Measurements from ENCODE around the gene MERTK. TPM values are rescaled to one million over a fixed set of nuclear protein-coding genes. Genes with fewer than 3 reads are reported as not detected.
A peak's percentile ranks its signal among the peaks of the same experiment; 100 is the strongest.

The MERTK gene
- total and polyA plus RNA-seq, 2 of the 13 experiments (the other 11 are each of a cell fraction or from before 2014, with no cell fraction given), result 37.3 to 44.7 TPM

GRCh38 chr2:111975053-111975552 lies 76.7 kb downstream of the MERTK start (continued):
- TF ChIP-seq ZNF362 (CRISPR knock-in tag; IDR thresholded peaks at IDR 0.05; ENCODE audit: borderline replicate concordance) (no peak), SMAD3 (CRISPR knock-in tag; IDR thresholded peaks at IDR 0.05) (no peak), PRPF4 (IDR thresholded peaks at IDR 0.05; ENCODE audit: low read depth, low read length, poor library complexity, severe bottlenecking) (no peak), TFDP2 (CRISPR knock-in tag; IDR thresholded peaks at IDR 0.05) (no peak), ZSCAN30 (CRISPR knock-in tag; IDR thresholded peaks at IDR 0.05) (no peak), ZNF792 (CRISPR knock-in tag; IDR thresholded peaks at IDR 0.05) (no peak; the same call in 1 of the 2 replicates), THAP7 (CRISPR knock-in tag; IDR thresholded peaks at IDR 0.05) (no peak), ZNF609 (CRISPR knock-in tag; IDR thresholded peaks at IDR 0.05; ENCODE audit: borderline replicate concordance) (no peak), ELF4 (CRISPR knock-in tag; IDR thresholded peaks at IDR 0.05; ENCODE audit: borderline replicate concordance) (no peak), ZFY (CRISPR knock-in tag; IDR thresholded peaks at IDR 0.05) (no peak; the same call in 1 of the 2 replicates), ZNF546 (CRISPR knock-in tag; conservative IDR thresholded peaks at IDR 0.05) (no peak), KMT2A (CRISPR knock-in tag; IDR thresholded peaks at IDR 0.05) (no peak), ZNF335 (CRISPR knock-in tag; IDR thresholded peaks at IDR 0.05) (0 out of 2 replicates have a peak, but pooled peaks have one; percentile 52), MEIS2 (CRISPR knock-in tag; IDR thresholded peaks at IDR 0.05) (no peak), TCF7 (IDR thresholded peaks at IDR 0.05; ENCODE audit: low read depth) (peak; percentile 71), NRL (CRISPR knock-in tag; IDR thresholded peaks at IDR 0.05; ENCODE audit: borderline replicate concordance) (no peak), ZNF3 (CRISPR knock-in tag; IDR thresholded peaks at IDR 0.05) (no peak), ZNF572 (CRISPR knock-in tag; IDR thresholded peaks at IDR 0.05) (no peak), NFE2L1 (CRISPR knock-in tag; IDR thresholded peaks at IDR 0.05; ENCODE audit: borderline replicate concordance) (no peak), ZNF496 (CRISPR knock-in tag; IDR thresholded peaks at IDR 0.05; ENCODE audit: insufficient replicate concordance) (no peak), PRMT3 (CRISPR knock-in tag; IDR thresholded peaks at IDR 0.05; ENCODE audit: borderline replicate concordance, low read depth) (no peak), ZNF605 (CRISPR knock-in tag; IDR thresholded peaks at IDR 0.05) (no peak), ZNF580 (CRISPR knock-in tag; IDR thresholded peaks at IDR 0.05; ENCODE audit: borderline replicate concordance, low read depth) (no peak), ZKSCAN1 (IDR thresholded peaks at IDR 0.05; ENCODE audit: low read length) (no peak)
